ENCODE measurements around the gene ANKFY1. TPM values are rescaled to one million over a fixed set of nuclear protein-coding genes. Genes with fewer than 3 reads are reported as not detected.

ANKFY1 gene
- total RNA-seq, 1 donor from 2014 or later = 22.6 TPM

GRCh38 chr17:4287710-4288109, 23.9 kb upstream of the ANKFY1 start:
- no peak for FAIRE-seq
- peaks cover 9% of the 10 kb centered on the region for H3K36me3 ChIP-seq (ENCODE audit: control insufficient read depth, insufficient read depth, low read length)
- no peak for TF ChIP-seq CTCF (IDR thresholded peaks at IDR 0.05; ENCODE audit: insufficient read depth, low read length, severe bottlenecking)

GRCh38 chr17:4276514-4276913, 12.7 kb upstream of the ANKFY1 start:
- Histone ChIP-seq H3K27me3 (ENCODE audit: control insufficient read depth, insufficient read depth, low read length) (no peaks in the 10 kb centered on the region), H3K4me3 (ENCODE audit: low read depth, low read length) (no peak overlapping the region), H3K36me3 (ENCODE audit: control insufficient read depth, insufficient read depth, low read length) (peaks cover 5% of the 10 kb centered on the region)
- DNase-seq (ENCODE audit: low read depth) (no peak), FAIRE-seq (no peak)
- no peak for TF ChIP-seq CTCF (IDR thresholded peaks at IDR 0.05; ENCODE audit: insufficient read depth, low read length, severe bottlenecking)

More at GRCh38 chr17:4287710-4288109, 23.9 kb upstream of the ANKFY1 start:
- no peak for DNase-seq (ENCODE audit: low read depth)
- no peaks in the 10 kb centered on the region for H3K27me3 ChIP-seq (ENCODE audit: control insufficient read depth, insufficient read depth, low read length)
- no peak overlapping the region for H3K4me3 ChIP-seq (ENCODE audit: low read depth, low read length)

DNA sequence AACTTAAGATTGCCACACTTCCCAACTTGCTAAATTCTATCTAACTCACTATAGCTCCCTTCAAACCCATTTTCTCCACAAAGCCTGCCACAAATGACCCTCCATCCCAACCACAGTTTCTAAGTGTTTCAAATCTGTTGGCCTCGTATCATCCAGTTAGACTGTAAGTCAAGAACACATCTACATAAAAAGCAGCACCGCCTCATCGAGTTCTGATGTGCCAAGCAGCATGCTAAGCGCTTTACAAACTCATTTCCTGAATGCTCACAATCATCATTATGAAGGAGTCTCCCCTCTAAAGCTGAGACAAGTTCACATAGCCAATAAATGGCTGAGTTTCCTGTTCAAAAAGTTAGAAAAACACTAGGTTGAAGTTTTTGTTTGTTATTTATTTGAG, 9.2 kb upstream of the ANKFY1 start:
- no peak for TF ChIP-seq CTCF (IDR thresholded peaks at IDR 0.05; ENCODE audit: insufficient read depth, low read length, severe bottlenecking)
- Histone ChIP-seq H3K36me3 (ENCODE audit: control insufficient read depth, insufficient read depth, low read length) (peaks cover 7% of the 10 kb centered on the region), H3K27me3 (ENCODE audit: control insufficient read depth, insufficient read depth, low read length) (no peaks in the 10 kb centered on the region), H3K4me3 (ENCODE audit: low read depth, low read length) (no peak overlapping the region)
- FAIRE-seq (no peak), DNase-seq (ENCODE audit: low read depth) (no peak)

DNA sequence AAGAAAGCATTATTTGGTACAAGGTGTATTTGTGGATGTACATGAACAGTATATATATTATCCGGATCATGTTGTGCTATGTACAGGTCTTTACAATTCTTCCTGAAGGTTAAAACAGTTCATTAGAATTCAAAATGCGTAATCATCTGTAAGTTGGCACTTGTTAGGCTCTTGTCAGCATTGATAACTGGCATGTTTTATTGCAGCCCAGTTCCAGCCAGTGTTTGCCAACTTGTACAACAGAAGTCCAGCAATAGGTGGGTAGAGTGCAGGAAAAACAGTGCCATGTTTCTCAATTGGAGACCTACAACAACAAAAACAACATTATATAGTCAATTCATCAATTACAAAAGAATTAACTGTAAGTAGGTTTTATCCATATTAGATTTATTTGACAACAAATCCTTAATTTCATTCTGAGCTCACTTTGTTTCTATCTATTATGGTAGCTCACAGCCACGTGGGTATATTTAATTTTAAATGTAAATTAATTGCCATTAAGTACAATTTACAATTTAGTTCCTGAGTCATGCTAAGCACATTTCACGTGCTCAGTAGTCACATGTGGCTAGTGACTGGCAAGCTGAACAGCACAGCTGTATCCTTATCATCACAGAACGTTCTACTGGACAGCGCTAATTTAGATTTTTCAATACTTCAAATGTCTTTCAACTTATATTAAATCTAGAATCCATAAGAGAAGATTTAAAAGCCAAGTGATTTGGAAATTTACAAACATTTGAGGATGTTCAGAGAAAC, 8.6 kb upstream of the ANKFY1 start:
- FAIRE-seq (no peak), DNase-seq (ENCODE audit: low read depth) (no peak)
- Histone ChIP-seq H3K36me3 (ENCODE audit: control insufficient read depth, insufficient read depth, low read length) (peaks cover 7% of the 10 kb centered on the region), H3K27me3 (ENCODE audit: control insufficient read depth, insufficient read depth, low read length) (no peaks in the 10 kb centered on the region), H3K4me3 (ENCODE audit: low read depth, low read length) (no peak overlapping the region)
- TF ChIP-seq CTCF (IDR thresholded peaks at IDR 0.05; ENCODE audit: insufficient read depth, low read length, severe bottlenecking) = no peak

- no peak for DNase-seq (ENCODE audit: low read depth)
- no peak for TF ChIP-seq CTCF (IDR thresholded peaks at IDR 0.05; ENCODE audit: insufficient read depth, low read length, severe bottlenecking)
- Histone ChIP-seq H3K27me3 (ENCODE audit: control insufficient read depth, insufficient read depth, low read length) (no peaks in the 10 kb centered on the region), H3K36me3 (ENCODE audit: control insufficient read depth, insufficient read depth, low read length) (peaks cover 5% of the 10 kb centered on the region), H3K4me3 (ENCODE audit: low read depth, low read length) (no peak overlapping the region)
- FAIRE-seq = no peak
Measured at GRCh38 chr17:4270736-4271135, 7.0 kb upstream of the ANKFY1 start.

DNA sequence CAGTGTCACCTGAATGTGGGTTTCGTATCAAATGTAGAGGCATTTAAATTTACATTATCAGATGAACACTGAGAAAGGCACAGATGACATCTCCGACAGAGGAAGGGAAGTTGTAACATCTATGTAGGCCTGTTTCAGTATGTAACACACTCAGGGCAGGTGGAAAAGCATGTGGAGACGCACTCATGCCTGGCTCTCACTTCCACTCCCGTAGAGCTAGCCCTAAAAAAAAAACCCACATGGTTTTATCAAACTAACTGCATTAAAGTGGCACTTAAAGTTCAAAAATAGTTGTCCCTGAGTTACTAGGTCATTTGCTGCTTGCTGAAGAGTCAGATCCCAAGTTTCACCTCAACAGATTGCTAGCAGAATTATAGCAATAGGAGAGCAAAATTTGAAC, 6.1 kb upstream of the ANKFY1 start:
- TF ChIP-seq CTCF (IDR thresholded peaks at IDR 0.05; ENCODE audit: insufficient read depth, low read length, severe bottlenecking) = no peak
- H3K36me3 ChIP-seq (ENCODE audit: control insufficient read depth, insufficient read depth, low read length) = peaks cover 5% of the 10 kb centered on the region
- FAIRE-seq = no peak
- DNase-seq (ENCODE audit: low read depth) = no peak
- no peaks in the 10 kb centered on the region for H3K27me3 ChIP-seq (ENCODE audit: control insufficient read depth, insufficient read depth, low read length)
- H3K4me3 ChIP-seq (ENCODE audit: low read depth, low read length) = no peak overlapping the region

All from bronchial epithelial cell (primary cell).